ENCODE data around the gene KRT78. TPM values are rescaled to one million over a fixed set of nuclear protein-coding genes. Genes with fewer than 3 reads are reported as not detected.

KRT78 gene
- total and polyA plus RNA-seq, 2 donors (not counting 1 experiment from before 2014, with no cell fraction given): not detected

- Histone ChIP-seq H2AFZ (ENCODE audit: insufficient read depth, low read depth, low read length, poor library complexity, severe bottlenecking) (no peak overlapping the region), H3K36me3 (replicated peaks in 1 of 2; ENCODE audit: control extremely low read depth in 1 of 2, control insufficient read depth in 1 of 2, extremely low read depth in 1 of 2, insufficient read depth in 2 of 2, low read length in 1 of 2) (no peaks in the 10 kb centered on the region), H3K4me3 (ENCODE audit: control extremely low read depth in 1 of 5, extremely low read depth in 1 of 5, insufficient read depth in 1 of 5, low read depth in 2 of 5, low read length in 4 of 5) (no peak overlapping the region), H3K4me1 (ENCODE audit: control insufficient read depth in 2 of 2, insufficient read depth in 2 of 2, low read length in 2 of 2) (no peaks in the 10 kb centered on the region), H3K9ac (ENCODE audit: low read length) (no peak overlapping the region), H3K27ac (ENCODE audit: low read length in 2 of 2) (no peak overlapping the region), H3K9me3 (ENCODE audit: control extremely low read depth in 1 of 3, control insufficient read depth in 2 of 3, insufficient read depth in 1 of 3, low read length in 2 of 3) (no peaks in the 10 kb centered on the region), H3K27me3 (replicated peaks in 1 of 4; ENCODE audit: control extremely low read depth in 1 of 4, control insufficient read depth in 3 of 4, insufficient read depth in 4 of 4, low read length in 3 of 4) (peaks cover 0 to 3% (median 0%) of the 10 kb centered on the region in 4 experiments), H3K79me2 (ENCODE audit: control insufficient read depth, insufficient read depth, low read length) (no peaks in the 10 kb centered on the region), H3K4me2 (replicated peaks; ENCODE audit: low read depth, low read length, poor library complexity, severe bottlenecking) (no peak overlapping the region), H4K20me1 (ENCODE audit: control insufficient read depth, insufficient read depth, low read length, poor library complexity, severe bottlenecking) (no peaks in the 10 kb centered on the region)
- intact Hi-C loops (cut with micrococcal nuclease): no loop called here
- WGBS (ENCODE audit: insufficient coverage): 58% methylated on average over 12 of the region's 14 CpGs
- Mint-ChIP-seq H3K9me3 (ENCODE audit: insufficient read depth) (no peaks in the 10 kb centered on the region), H3K4me1 (no peaks in the 10 kb centered on the region), H3K27ac (no peak overlapping the region), H3K4me3 (no peak overlapping the region), H3K27me3 (peaks cover 53% of the 10 kb centered on the region)
- CTCF ChIA-PET: no interaction called here
- DNase-seq (no peak), ATAC-seq (ENCODE audit: low read depth) (no peak)
- POLR2A ChIA-PET: no interaction called here
- TF ChIP-seq EZH2 (IDR thresholded peaks at IDR 0.05; ENCODE audit: borderline replicate concordance, insufficient read depth, low read depth, low read length, poor library complexity, severe bottlenecking): no peak
- TF ChIP-seq, protein P1, sequence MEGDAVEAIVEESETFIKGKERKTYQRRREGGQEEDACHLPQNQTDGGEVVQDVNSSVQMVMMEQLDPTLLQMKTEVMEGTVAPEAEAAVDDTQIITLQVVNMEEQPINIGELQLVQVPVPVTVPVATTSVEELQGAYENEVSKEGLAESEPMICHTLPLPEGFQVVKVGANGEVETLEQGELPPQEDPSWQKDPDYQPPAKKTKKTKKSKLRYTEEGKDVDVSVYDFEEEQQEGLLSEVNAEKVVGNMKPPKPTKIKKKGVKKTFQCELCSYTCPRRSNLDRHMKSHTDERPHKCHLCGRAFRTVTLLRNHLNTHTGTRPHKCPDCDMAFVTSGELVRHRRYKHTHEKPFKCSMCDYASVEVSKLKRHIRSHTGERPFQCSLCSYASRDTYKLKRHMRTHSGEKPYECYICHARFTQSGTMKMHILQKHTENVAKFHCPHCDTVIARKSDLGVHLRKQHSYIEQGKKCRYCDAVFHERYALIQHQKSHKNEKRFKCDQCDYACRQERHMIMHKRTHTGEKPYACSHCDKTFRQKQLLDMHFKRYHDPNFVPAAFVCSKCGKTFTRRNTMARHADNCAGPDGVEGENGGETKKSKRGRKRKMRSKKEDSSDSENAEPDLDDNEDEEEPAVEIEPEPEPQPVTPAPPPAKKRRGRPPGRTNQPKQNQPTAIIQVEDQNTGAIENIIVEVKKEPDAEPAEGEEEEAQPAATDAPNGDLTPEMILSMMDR (IDR thresholded peaks at IDR 0.05): no peak
These were observed 10.0 kb downstream of the KRT78 start for GRCh38 chr12:52838609-52839435.
